HG03064 (cell line): ENCODE results near the gene ZNF653.
"Not testable (repeated sequence)": the region's sequence is repeated elsewhere in the genome, so short reads cannot be mapped to it uniquely, and the experiment has no call there.

ENCODE experiments used
- ATAC-seq: cut with Tn5 transposase; IDR thresholded peaks from one replicate; pipeline ENCODE4 v1.9.1; 2021; ENCODE audit warnings: low read depth; ENCODE audit not compliant: unreplicated experiment

Gene ZNF653

GRCh38 chr19:11482384-11483050 lies 23.1 kb downstream of the ZNF653 start:
- peak; percentile 35 for ATAC-seq

GRCh38 chr19:11481534-11482383 lies 23.9 kb downstream of the ZNF653 start:
- peak; percentile 52 for ATAC-seq

- no peak for ATAC-seq
These were observed 24.7 kb downstream of the ZNF653 start, which contains the start of gene ELAVL3 for GRCh38 chr19:11480715-11481533. TSS of gene ELAVL3 (minus strand) at chr19:11481046. CDS start at chr19:11480608, 438 bp downstream.

- ATAC-seq, result no peak
These were observed 25.5 kb downstream of the ZNF653 start for GRCh38 chr19:11479898-11480714.

GRCh38 chr19:11479090-11479897 lies 26.3 kb downstream of the ZNF653 start:
- no peak for ATAC-seq

GRCh38 chr19:11478167-11479089 lies 27.2 kb downstream of the ZNF653 start:
- no peak for ATAC-seq

- no peak for ATAC-seq
These were observed 29.8 kb downstream of the ZNF653 start for GRCh38 chr19:11475861-11476260.

- ATAC-seq, result not testable (repeated sequence)
These were observed 30.3 kb downstream of the ZNF653 start for GRCh38 chr19:11475343-11475742.

- ATAC-seq, result no peak
These were observed 31.9 kb downstream of the ZNF653 start for GRCh38 chr19:11473725-11474124.

GRCh38 chr19:11468266-11468845 lies 37.3 kb downstream of the ZNF653 start:
- ATAC-seq, result not testable (repeated sequence)

GRCh38 chr19:11465600-11465999 lies 40.0 kb downstream of the ZNF653 start:
- no peak for ATAC-seq

- no peak for ATAC-seq
These were observed 41.0 kb downstream of the ZNF653 start for GRCh38 chr19:11464333-11465265.

- no peak for ATAC-seq
These were observed 42.2 kb downstream of the ZNF653 start for GRCh38 chr19:11463391-11463790.

GRCh38 chr19:11461453-11461852 lies 44.2 kb downstream of the ZNF653 start:
- no peak for ATAC-seq

- ATAC-seq, result no peak
These were observed 45.4 kb downstream of the ZNF653 start for GRCh38 chr19:11460207-11460606.

- ATAC-seq, result not testable (repeated sequence)
These were observed 46.7 kb downstream of the ZNF653 start for GRCh38 chr19:11458912-11459311.
